ENCODE data around the gene MGP. TPM values are rescaled to one million over a fixed set of nuclear protein-coding genes. Genes with fewer than 3 reads are reported as not detected.

MGP gene
- total and polyA plus RNA-seq, 2 of the 13 experiments (the other 11 are each of a cell fraction or from before 2014, with no cell fraction given), result not detected

DNA sequence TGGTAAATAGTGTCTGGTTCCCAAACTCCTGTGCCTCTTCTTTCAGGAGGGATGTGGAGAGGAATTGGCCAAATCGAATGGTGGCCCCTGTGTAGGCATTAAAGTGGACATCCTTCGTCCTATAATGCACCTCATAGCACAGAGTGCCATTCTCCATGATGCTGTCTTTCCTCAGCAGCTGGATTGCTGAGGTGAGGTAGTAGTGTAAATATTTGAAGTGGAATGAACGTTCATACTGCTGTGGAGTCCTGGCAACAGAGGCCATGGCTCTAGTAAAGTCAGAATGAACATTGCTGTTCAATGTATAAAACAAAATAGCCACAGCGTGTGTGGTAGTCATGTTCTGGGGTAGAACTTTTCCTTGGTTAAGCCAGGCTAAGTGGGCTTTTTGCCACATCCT lies 45.0 kb downstream of the MGP start (continued):
- no peak for TF ChIP-seq REPIN1 (CRISPR knock-in tag; IDR thresholded peaks at IDR 0.05; ENCODE audit: borderline replicate concordance, low read depth)
- no peak for TF ChIP-seq ZNF33A (CRISPR knock-in tag; IDR thresholded peaks at IDR 0.05; ENCODE audit: borderline replicate concordance)
- TF ChIP-seq, protein P1, sequence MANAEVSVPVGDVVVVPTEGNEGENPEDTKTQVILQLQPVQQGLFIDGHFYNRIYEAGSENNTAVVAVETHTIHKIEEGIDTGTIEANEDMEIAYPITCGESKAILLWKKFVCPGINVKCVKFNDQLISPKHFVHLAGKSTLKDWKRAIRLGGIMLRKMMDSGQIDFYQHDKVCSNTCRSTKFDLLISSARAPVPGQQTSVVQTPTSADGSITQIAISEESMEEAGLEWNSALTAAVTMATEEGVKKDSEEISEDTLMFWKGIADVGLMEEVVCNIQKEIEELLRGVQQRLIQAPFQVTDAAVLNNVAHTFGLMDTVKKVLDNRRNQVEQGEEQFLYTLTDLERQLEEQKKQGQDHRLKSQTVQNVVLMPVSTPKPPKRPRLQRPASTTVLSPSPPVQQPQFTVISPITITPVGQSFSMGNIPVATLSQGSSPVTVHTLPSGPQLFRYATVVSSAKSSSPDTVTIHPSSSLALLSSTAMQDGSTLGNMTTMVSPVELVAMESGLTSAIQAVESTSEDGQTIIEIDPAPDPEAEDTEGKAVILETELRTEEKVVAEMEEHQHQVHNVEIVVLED (CRISPR knock-in tag; IDR thresholded peaks at IDR 0.05; ENCODE audit: borderline replicate concordance), result no peak
- peak; percentile 83 for TF ChIP-seq ZNF644 (CRISPR knock-in tag; IDR thresholded peaks at IDR 0.05; ENCODE audit: low read depth)
- no peak for TF ChIP-seq ZNF660 (CRISPR knock-in tag; IDR thresholded peaks at IDR 0.05; ENCODE audit: borderline replicate concordance, low read depth)
- TF ChIP-seq HMG20A (CRISPR knock-in tag; IDR thresholded peaks at IDR 0.05; ENCODE audit: borderline replicate concordance), result peak; percentile 38; the same call in 1 of the 2 replicates
- TF ChIP-seq TOPORS (CRISPR knock-in tag; IDR thresholded peaks at IDR 0.05), result no peak
- 0 out of 2 replicates have a peak, but pooled peaks have one; percentile 9 for TF ChIP-seq CEBPG (CRISPR knock-in tag; IDR thresholded peaks at IDR 0.05)
- TF ChIP-seq, protein P2, sequence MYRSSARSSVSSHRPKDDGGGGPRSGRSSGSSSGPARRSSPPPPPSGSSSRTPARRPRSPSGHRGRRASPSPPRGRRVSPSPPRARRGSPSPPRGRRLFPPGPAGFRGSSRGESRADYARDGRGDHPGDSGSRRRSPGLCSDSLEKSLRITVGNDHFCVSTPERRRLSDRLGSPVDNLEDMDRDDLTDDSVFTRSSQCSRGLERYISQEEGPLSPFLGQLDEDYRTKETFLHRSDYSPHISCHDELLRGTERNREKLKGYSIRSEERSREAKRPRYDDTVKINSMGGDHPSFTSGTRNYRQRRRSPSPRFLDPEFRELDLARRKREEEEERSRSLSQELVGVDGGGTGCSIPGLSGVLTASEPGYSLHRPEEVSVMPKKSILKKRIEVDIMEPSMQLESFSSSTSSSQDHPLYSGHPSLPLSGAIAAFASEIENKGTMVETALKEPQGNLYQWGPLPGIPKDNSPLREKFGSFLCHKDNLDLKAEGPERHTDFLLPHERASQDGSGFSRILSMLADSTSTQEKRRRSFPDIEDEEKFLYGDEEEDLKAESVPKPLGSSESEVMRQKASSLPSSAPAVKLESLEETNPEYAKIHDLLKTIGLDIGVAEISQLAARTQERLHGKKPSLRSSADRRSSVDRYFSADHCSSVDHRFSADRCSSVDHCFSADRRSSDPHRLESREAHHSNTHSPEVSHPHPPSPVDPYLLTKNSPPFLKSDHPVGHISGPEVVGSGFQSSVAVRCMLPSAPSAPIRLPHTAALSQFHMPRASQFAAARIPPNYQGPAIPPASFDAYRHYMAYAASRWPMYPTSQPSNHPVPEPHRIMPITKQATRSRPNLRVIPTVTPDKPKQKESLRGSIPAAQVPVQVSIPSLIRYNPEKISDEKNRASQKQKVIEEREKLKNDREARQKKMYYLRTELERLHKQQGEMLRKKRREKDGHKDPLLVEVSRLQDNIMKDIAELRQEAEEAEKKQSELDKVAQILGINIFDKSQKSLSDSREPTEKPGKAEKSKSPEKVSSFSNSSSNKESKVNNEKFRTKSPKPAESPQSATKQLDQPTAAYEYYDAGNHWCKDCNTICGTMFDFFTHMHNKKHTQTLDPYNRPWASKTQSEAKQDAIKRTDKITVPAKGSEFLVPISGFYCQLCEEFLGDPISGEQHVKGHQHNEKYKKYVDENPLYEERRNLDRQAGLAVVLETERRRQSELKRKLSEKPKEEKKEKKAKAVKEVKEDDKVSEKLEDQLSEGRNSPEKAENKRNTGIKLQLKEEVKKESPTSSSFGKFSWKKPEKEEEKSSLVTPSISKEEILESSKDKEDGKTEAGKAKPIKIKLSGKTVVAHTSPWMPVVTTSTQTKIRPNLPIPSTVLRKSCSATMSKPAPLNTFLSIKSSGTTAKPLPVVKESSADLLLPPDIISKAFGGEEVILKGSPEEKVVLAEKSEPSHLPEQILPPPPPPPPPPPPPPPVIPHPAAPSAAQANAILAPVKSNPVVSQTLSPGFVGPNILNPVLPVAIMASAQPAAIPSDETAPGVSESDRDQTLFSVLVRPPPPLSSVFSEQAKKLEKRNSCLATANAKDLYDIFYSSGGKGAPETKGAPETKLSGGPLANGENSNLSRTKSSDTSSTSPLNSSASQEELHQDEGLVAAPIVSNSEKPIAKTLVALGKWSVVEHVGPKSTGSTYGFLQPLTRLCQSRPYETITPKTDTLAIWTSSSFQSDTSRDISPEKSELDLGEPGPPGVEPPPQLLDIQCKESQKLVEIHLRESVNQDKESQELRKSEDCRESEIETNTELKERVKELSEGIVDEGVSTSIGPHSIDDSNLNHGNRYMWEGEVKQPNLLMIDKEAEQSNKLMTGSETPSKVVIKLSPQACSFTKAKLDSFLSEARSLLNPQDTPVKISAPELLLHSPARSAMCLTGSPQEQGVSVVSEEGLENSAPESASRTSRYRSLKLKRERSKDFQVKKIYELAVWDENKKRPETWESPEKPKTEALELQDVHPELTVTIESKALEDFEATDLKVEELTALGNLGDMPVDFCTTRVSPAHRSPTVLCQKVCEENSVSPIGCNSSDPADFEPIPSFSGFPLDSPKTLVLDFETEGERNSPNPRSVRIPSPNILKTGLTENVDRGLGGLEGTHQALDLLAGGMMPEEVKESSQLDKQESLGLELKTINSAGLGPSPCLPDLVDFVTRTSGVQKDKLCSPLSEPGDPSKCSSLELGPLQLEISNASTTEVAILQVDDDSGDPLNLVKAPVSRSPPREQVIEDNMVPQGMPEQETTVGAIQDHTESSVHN (CRISPR knock-in tag; IDR thresholded peaks at IDR 0.05), result no peak
- TF ChIP-seq ZNF468 (CRISPR knock-in tag; IDR thresholded peaks at IDR 0.05), result no peak
- TF ChIP-seq SALL1 (CRISPR knock-in tag; IDR thresholded peaks at IDR 0.05), result peak; percentile 34; the same call in 1 of the 2 replicates
- no peak for TF ChIP-seq ZNF354B (CRISPR knock-in tag; IDR thresholded peaks at IDR 0.05)
- no peak for TF ChIP-seq ZNF773 (CRISPR knock-in tag; IDR thresholded peaks at IDR 0.05; ENCODE audit: borderline replicate concordance)
- TF ChIP-seq, protein P3, sequence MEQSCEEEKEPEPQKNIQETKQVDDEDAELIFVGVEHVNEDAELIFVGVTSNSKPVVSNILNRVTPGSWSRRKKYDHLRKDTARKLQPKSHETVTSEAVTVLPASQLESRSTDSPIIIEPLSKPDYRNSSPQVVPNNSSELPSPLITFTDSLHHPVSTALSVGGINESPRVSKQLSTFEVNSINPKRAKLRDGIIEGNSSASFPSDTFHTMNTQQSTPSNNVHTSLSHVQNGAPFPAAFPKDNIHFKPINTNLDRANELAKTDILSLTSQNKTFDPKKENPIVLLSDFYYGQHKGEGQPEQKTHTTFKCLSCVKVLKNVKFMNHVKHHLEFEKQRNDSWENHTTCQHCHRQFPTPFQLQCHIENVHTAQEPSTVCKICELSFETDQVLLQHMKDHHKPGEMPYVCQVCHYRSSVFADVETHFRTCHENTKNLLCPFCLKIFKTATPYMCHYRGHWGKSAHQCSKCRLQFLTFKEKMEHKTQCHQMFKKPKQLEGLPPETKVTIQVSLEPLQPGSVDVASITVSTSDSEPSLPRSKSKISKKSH (CRISPR knock-in tag; IDR thresholded peaks at IDR 0.05; ENCODE audit: borderline replicate concordance), result no peak
- no peak for TF ChIP-seq SALL2 (CRISPR knock-in tag; IDR thresholded peaks at IDR 0.05)
- TF ChIP-seq, protein P4, sequence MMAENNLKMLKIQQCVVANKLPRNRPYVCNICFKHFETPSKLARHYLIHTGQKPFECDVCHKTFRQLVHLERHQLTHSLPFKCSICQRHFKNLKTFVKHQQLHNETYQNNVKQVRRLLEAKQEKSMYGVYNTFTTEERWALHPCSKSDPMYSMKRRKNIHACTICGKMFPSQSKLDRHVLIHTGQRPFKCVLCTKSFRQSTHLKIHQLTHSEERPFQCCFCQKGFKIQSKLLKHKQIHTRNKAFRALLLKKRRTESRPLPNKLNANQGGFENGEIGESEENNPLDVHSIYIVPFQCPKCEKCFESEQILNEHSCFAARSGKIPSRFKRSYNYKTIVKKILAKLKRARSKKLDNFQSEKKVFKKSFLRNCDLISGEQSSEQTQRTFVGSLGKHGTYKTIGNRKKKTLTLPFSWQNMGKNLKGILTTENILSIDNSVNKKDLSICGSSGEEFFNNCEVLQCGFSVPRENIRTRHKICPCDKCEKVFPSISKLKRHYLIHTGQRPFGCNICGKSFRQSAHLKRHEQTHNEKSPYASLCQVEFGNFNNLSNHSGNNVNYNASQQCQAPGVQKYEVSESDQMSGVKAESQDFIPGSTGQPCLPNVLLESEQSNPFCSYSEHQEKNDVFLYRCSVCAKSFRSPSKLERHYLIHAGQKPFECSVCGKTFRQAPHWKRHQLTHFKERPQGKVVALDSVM (CRISPR knock-in tag; IDR thresholded peaks at IDR 0.05), result no peak
- TF ChIP-seq KLF12 (CRISPR knock-in tag; IDR thresholded peaks at IDR 0.05; ENCODE audit: borderline replicate concordance), result no peak
